HCT116 (cell line): Measurements from ENCODE around the gene LRP2BP.

ENCODE experiments used
- ELF1 ChIP-seq: IDR thresholded peaks from 2 replicates; pipeline ENCODE4 v1.6.1; 2012; ENCODE audit warnings: low read depth, borderline replicate concordance
- EZH2phosphoT487 ChIP-seq: fragments of 200-600 bp; IDR thresholded peaks from 2 replicates; pipeline ENCODE4 v1.6.1; 2018; ENCODE audit warnings: antibody characterized with exemption, borderline replicate concordance
- POLR2A ChIP-seq: IDR thresholded peaks from 2 replicates; pipeline ENCODE4 v1.7.0; 2011; ENCODE audit warnings: borderline replicate concordance; ENCODE audit not compliant: insufficient read depth, insufficient read length; ENCODE audit errors: extremely low read depth
- TF ChIP-seq, protein P1 (sequence below): IDR thresholded peaks from 2 replicates; pipeline ENCODE4 v1.6.1; 2012
- TF ChIP-seq, protein P2 (sequence below), 3 experiments: fragments of 200-600 bp in 1 of 3; sonication (generic) in 1 of 3; IDR thresholded peaks in 2 of 3; conservative IDR thresholded peaks in 1 of 3; 2 replicates each; pipeline ENCODE4 v1.5.1; 2012 to 2017; ENCODE audit warnings: low read depth in 2 of 3, low read length in 2 of 3, antibody characterized with exemption in 1 of 3, borderline replicate concordance in 1 of 3, control low read depth in 1 of 3, mild to moderate bottlenecking in 1 of 3, mixed read lengths in 1 of 3, mixed run types in 1 of 3, moderate library complexity in 1 of 3; ENCODE audit not compliant: insufficient read depth in 1 of 3
- TF ChIP-seq, protein P3 (sequence below): IDR thresholded peaks from 2 replicates; pipeline ENCODE4 v1.6.1; 2012
- TF ChIP-seq, protein P4 (sequence below): IDR thresholded peaks from 2 replicates; pipeline ENCODE4 v1.6.1; 2012; ENCODE audit warnings: low read depth

DNA sequence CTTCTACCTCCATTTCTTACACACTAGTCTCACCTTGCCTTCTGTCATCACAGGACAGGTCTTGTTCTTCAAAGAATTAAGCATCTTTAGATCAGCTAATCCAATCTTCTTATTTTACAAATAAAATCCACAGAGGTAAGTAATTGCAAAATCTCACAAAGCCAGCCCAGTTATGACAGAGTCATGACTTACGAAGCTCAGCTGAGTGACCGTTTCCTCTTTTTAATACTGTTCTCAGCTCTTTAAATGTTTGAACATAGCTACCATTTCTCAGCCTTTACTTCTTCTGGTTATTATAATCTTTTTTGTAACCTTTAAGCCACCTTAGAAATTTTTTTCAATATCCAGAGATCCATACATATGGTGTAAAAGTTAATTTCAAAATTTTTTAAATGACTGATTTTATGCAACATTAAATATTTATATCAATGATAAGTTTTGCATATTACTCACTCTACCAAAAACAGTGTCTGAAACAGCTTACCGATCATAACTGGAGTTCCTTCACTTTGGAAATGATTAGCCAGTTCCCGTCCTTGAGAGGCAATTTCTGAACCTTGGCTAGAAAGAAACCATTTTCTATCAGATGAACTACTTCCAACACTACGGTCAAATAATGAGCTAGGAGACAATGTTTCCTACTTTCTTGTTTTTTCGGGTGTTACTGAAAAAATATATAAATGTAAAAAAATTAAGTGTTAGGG, 9.7 kb upstream of the LRP2BP start:
- TF ChIP-seq POLR2A (no peak), ELF1 (no peak), EZH2phosphoT487 (no peak)
- TF ChIP-seq, protein P1, sequence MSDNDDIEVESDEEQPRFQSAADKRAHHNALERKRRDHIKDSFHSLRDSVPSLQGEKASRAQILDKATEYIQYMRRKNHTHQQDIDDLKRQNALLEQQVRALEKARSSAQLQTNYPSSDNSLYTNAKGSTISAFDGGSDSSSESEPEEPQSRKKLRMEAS, result no peak
- TF ChIP-seq, protein P2, sequence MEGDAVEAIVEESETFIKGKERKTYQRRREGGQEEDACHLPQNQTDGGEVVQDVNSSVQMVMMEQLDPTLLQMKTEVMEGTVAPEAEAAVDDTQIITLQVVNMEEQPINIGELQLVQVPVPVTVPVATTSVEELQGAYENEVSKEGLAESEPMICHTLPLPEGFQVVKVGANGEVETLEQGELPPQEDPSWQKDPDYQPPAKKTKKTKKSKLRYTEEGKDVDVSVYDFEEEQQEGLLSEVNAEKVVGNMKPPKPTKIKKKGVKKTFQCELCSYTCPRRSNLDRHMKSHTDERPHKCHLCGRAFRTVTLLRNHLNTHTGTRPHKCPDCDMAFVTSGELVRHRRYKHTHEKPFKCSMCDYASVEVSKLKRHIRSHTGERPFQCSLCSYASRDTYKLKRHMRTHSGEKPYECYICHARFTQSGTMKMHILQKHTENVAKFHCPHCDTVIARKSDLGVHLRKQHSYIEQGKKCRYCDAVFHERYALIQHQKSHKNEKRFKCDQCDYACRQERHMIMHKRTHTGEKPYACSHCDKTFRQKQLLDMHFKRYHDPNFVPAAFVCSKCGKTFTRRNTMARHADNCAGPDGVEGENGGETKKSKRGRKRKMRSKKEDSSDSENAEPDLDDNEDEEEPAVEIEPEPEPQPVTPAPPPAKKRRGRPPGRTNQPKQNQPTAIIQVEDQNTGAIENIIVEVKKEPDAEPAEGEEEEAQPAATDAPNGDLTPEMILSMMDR (IDR thresholded peaks at IDR 0.05 in 2 of 3, conservative IDR thresholded peaks at IDR 0.05 in 1 of 3; ENCODE audit: borderline replicate concordance in 1 of 3, insufficient read depth in 1 of 3, low read depth in 2 of 3, low read length in 2 of 3), result no peak
- TF ChIP-seq, protein P3, sequence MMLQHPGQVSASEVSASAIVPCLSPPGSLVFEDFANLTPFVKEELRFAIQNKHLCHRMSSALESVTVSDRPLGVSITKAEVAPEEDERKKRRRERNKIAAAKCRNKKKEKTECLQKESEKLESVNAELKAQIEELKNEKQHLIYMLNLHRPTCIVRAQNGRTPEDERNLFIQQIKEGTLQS, result no peak
- TF ChIP-seq, protein P4, sequence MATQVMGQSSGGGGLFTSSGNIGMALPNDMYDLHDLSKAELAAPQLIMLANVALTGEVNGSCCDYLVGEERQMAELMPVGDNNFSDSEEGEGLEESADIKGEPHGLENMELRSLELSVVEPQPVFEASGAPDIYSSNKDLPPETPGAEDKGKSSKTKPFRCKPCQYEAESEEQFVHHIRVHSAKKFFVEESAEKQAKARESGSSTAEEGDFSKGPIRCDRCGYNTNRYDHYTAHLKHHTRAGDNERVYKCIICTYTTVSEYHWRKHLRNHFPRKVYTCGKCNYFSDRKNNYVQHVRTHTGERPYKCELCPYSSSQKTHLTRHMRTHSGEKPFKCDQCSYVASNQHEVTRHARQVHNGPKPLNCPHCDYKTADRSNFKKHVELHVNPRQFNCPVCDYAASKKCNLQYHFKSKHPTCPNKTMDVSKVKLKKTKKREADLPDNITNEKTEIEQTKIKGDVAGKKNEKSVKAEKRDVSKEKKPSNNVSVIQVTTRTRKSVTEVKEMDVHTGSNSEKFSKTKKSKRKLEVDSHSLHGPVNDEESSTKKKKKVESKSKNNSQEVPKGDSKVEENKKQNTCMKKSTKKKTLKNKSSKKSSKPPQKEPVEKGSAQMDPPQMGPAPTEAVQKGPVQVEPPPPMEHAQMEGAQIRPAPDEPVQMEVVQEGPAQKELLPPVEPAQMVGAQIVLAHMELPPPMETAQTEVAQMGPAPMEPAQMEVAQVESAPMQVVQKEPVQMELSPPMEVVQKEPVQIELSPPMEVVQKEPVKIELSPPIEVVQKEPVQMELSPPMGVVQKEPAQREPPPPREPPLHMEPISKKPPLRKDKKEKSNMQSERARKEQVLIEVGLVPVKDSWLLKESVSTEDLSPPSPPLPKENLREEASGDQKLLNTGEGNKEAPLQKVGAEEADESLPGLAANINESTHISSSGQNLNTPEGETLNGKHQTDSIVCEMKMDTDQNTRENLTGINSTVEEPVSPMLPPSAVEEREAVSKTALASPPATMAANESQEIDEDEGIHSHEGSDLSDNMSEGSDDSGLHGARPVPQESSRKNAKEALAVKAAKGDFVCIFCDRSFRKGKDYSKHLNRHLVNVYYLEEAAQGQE, result no peak
